RCC 7860 (cell line): Measurements from ENCODE around the gene PMEPA1.
"Not testable (repeated sequence)": the region's sequence is repeated elsewhere in the genome, so short reads cannot be mapped to it uniquely, and the experiment has no call there.

Experiments used
- DNase-seq: peaks from one replicate; pipeline ENCODE4 v3.0.0-alpha.2; 2015; ENCODE audit warnings: low spot score
- FAIRE-seq: peaks from 2 replicates; lab custom pipeline; 2012; peaks lifted over from hg19 to GRCh38; lab: Jason Lieb, UNC

PMEPA1 gene

GRCh38 chr20:57628962-57629308 lies 80.9 kb downstream of the PMEPA1 start:
- FAIRE-seq, DNase-seq: not testable (repeated sequence)

GRCh38 chr20:57628047-57628961 lies 81.5 kb downstream of the PMEPA1 start:
- no peak for DNase-seq
- no peak for FAIRE-seq

- FAIRE-seq, result no peak
- no peak for DNase-seq
Observed at GRCh38 chr20:57627339-57627738, 82.5 kb downstream of the PMEPA1 start.

GRCh38 chr20:57625978-57626377 lies 83.8 kb downstream of the PMEPA1 start:
- no peak for DNase-seq
- FAIRE-seq, result no peak

- FAIRE-seq (no peak), DNase-seq (no peak)
Observed at GRCh38 chr20:57625181-57625958, 84.4 kb downstream of the PMEPA1 start.

- FAIRE-seq (no peak), DNase-seq (no peak)
Observed at GRCh38 chr20:57624124-57624523, 85.7 kb downstream of the PMEPA1 start.

- DNase-seq (peak; percentile 95), FAIRE-seq (peak; percentile 84)
Observed at GRCh38 chr20:57622579-57623381, 87.0 kb downstream of the PMEPA1 start.

GRCh38 chr20:57622201-57622570 lies 87.6 kb downstream of the PMEPA1 start:
- no peak for DNase-seq
- no peak for FAIRE-seq

GRCh38 chr20:57621421-57622200 lies 88.2 kb downstream of the PMEPA1 start:
- FAIRE-seq (no peak), DNase-seq (no peak)

GRCh38 chr20:57620999-57621398 lies 88.8 kb downstream of the PMEPA1 start:
- no peak for FAIRE-seq
- DNase-seq, result no peak

- FAIRE-seq (no peak), DNase-seq (no peak)
Observed at GRCh38 chr20:57620274-57620990, 89.4 kb downstream of the PMEPA1 start, which contains the start of gene ZBP1. Gene ZBP1, minus strand, starts transcription at chr20:57620426. Its CDS starts 131 bp downstream, at chr20:57620295.

GRCh38 chr20:57619051-57619831 lies 90.6 kb downstream of the PMEPA1 start:
- DNase-seq (no peak), FAIRE-seq (no peak)

- no peak for FAIRE-seq
- no peak for DNase-seq
Observed at GRCh38 chr20:57618764-57619050, 91.1 kb downstream of the PMEPA1 start.

GRCh38 chr20:57618091-57618763 lies 91.6 kb downstream of the PMEPA1 start:
- FAIRE-seq (peak; percentile 88), DNase-seq (peak; percentile 81)

GRCh38 chr20:57617079-57617795 lies 92.6 kb downstream of the PMEPA1 start:
- FAIRE-seq (no peak), DNase-seq (no peak)

- DNase-seq (no peak), FAIRE-seq (no peak)
Observed at GRCh38 chr20:57616143-57616951, 93.5 kb downstream of the PMEPA1 start.

GRCh38 chr20:57615445-57615811 lies 94.4 kb downstream of the PMEPA1 start:
- no peak for FAIRE-seq
- no peak for DNase-seq
